ENCODE data around the gene SLC26A9. TPM values are rescaled to one million over a fixed set of nuclear protein-coding genes. Genes with fewer than 3 reads are reported as not detected.

Gene SLC26A9
- total RNA-seq, 2 donors from 2014 or later: not detected

DNA sequence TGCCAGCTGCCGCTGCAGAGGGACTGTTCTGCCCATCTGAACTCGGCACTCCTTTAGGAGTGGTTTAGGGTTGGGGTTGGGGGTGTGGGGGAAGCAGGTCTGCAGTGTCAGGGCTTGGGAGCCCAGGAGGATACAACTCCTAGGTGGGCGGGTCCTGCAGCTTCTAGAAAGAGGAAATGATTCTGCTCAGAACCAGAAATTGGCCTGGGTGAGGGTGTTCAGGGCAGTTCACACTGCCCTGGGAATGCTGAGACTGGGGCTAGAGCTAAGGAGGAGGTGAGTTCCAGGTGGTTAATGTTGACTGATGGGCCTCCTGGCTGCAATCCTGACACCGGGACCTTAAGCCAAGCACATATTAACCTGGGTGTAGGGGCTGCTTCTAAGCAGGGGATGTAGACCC lies 4.8 kb upstream of the SLC26A9 start:
- H3K4me3 ChIP-seq: no peak overlapping the region
- H3K27ac ChIP-seq: no peak overlapping the region
- H3K9ac ChIP-seq (ENCODE audit: low read depth in 2 of 2, low read length in 2 of 2): no peak overlapping the region
- intact Hi-C loops (cut with DNase I): no loop called here
- H3K27me3 ChIP-seq: no peaks in the 10 kb centered on the region
- DNase-seq: no peak
- H3K4me1 ChIP-seq: no peaks in the 10 kb centered on the region
- H3K36me3 ChIP-seq: no peaks in the 10 kb centered on the region
- no peaks in the 10 kb centered on the region for H3K9me3 ChIP-seq
- TF ChIP-seq, protein P1, sequence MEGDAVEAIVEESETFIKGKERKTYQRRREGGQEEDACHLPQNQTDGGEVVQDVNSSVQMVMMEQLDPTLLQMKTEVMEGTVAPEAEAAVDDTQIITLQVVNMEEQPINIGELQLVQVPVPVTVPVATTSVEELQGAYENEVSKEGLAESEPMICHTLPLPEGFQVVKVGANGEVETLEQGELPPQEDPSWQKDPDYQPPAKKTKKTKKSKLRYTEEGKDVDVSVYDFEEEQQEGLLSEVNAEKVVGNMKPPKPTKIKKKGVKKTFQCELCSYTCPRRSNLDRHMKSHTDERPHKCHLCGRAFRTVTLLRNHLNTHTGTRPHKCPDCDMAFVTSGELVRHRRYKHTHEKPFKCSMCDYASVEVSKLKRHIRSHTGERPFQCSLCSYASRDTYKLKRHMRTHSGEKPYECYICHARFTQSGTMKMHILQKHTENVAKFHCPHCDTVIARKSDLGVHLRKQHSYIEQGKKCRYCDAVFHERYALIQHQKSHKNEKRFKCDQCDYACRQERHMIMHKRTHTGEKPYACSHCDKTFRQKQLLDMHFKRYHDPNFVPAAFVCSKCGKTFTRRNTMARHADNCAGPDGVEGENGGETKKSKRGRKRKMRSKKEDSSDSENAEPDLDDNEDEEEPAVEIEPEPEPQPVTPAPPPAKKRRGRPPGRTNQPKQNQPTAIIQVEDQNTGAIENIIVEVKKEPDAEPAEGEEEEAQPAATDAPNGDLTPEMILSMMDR (IDR thresholded peaks at IDR 0.05): no peak

DNA sequence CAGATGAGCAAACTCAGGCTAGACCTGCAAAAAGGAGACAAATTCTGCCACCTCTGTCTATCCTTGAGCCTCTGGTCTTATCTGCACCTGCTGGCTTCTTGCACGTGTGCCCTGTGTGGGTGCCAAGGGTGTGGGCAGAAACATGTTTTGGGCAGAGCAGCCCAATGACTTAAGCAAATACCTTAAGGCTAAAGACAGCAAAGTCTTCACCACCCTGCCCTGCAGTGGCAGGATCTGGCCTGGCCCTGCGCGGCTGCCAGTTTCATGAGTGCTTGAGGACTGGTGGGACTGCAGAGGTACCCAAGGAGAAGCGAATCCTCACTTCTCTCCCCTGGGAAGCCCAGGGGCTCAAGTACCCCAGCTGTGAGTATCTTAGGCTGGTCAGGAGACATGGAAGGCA lies 3.8 kb upstream of the SLC26A9 start:
- Histone ChIP-seq H3K27me3 (no peaks in the 10 kb centered on the region), H3K27ac (no peak overlapping the region), H3K9ac (ENCODE audit: low read depth in 2 of 2, low read length in 2 of 2) (no peak overlapping the region), H3K4me1 (no peaks in the 10 kb centered on the region), H3K4me3 (no peak overlapping the region), H3K9me3 (no peaks in the 10 kb centered on the region), H3K36me3 (no peaks in the 10 kb centered on the region)
- no peak for DNase-seq
- intact Hi-C loops (cut with DNase I): no loop called here
- TF ChIP-seq, protein P1 (IDR thresholded peaks at IDR 0.05): no peak

DNA sequence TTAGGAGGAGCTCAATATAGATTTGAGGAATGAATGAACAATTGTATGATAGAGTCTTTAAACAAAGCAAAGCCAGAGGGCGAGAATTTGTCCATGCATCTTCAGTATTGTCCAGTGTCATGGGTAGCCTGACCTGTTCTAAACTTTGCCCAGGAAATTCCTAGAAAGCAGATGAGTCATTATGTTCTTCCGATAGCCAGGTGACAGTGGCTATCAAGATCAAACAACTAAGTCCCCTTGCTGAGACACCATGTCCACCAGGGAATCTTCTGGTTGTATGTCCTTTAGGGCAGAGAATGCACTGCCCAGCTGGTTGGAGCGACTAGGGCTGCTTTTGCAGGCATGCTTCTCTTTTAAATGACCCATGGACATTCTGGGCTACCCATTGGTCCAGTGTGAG lies 1.8 kb upstream of the SLC26A9 start:
- no peaks in the 10 kb centered on the region for H3K4me1 ChIP-seq

DNA sequence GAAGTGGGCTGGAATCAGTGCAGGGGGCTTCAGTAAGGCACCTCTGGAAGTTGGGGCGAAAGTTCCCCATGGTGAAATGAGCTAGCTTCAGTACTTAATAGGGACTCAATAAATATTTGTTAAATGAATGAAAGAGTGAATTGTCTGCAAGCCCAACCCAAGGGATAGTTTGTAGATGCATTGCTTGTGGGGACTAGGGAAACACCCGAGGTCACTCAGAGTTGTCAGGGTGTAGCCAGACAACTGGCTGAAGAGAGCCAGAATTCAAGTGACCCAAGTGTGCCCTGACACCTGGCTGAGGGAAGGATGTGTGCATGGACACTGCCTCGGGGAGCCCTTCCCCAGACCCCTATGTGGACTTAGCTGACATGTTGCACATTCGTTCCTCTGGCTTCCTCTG lies 1.3 kb upstream of the SLC26A9 start:
- H3K4me1 ChIP-seq: no peaks in the 10 kb centered on the region
- H3K27ac ChIP-seq: no peak overlapping the region
- H3K36me3 ChIP-seq: no peaks in the 10 kb centered on the region
- no peak for DNase-seq
- no peaks in the 10 kb centered on the region for H3K27me3 ChIP-seq
- no peak overlapping the region for H3K9ac ChIP-seq (ENCODE audit: low read depth in 2 of 2, low read length in 2 of 2)
- no peaks in the 10 kb centered on the region for H3K9me3 ChIP-seq
- intact Hi-C loops (cut with DNase I): no loop called here
- H3K4me3 ChIP-seq: no peak overlapping the region
- TF ChIP-seq, protein P1 (IDR thresholded peaks at IDR 0.05): no peak

More for the DNA sequence above, 1.8 kb upstream of the SLC26A9 start:
- TF ChIP-seq, protein P1 (IDR thresholded peaks at IDR 0.05): no peak
- H3K36me3 ChIP-seq: no peaks in the 10 kb centered on the region
- H3K27ac ChIP-seq: no peak overlapping the region
- no peaks in the 10 kb centered on the region for H3K27me3 ChIP-seq
- intact Hi-C loops (cut with DNase I): no loop called here
- no peaks in the 10 kb centered on the region for H3K9me3 ChIP-seq
- no peak overlapping the region for H3K9ac ChIP-seq (ENCODE audit: low read depth in 2 of 2, low read length in 2 of 2)
- no peak overlapping the region for H3K4me3 ChIP-seq
- no peak for DNase-seq

DNA sequence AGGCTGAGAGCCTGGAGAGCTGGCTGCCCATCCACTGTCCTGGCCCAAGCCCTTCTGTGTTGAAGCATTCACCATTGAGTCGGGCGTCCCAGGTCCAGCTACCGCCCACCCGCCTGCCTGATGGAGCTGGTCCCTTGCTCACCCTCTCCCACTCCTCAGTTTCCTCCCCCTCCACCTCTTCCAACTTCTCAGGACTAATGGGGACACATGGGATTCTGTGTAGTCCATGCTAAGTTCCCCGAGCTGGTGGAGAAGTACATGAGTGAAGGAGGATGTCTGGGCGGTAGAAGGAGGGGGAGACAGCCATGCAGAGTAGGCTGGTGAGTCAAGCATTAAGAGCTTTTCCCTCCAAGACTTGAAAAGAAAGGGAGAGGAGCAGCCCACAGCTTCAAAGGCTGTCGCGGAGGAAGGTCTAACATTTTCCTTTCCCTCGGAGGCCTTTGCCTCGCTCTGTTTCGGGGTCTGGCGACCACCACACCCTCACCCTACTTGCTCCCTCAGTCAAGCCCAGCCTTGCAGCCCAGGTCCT lies 561 bp downstream of the SLC26A9 start:
- H3K27ac ChIP-seq: no peak overlapping the region
- no peak for DNase-seq

More for the DNA sequence above, 561 bp downstream of the SLC26A9 start:
- H3K36me3 ChIP-seq: no peaks in the 10 kb centered on the region
- no peaks in the 10 kb centered on the region for H3K9me3 ChIP-seq
- H3K4me3 ChIP-seq: no peak overlapping the region
- intact Hi-C loops (cut with DNase I): no loop called here
- no peaks in the 10 kb centered on the region for H3K27me3 ChIP-seq
- H3K4me1 ChIP-seq: no peaks in the 10 kb centered on the region
- TF ChIP-seq, protein P1 (IDR thresholded peaks at IDR 0.05): no peak
- no peak overlapping the region for H3K9ac ChIP-seq (ENCODE audit: low read depth in 2 of 2, low read length in 2 of 2)

Data from colonic mucosa (tissue), 4 donors.